NT2/D1 (cell line): ENCODE results near the gene CAVIN3.

Experiments
- SUZ12 ChIP-seq: IDR thresholded peaks from 2 replicates; pipeline ENCODE4 v1.6.1; 2011; ENCODE audit not compliant: insufficient read length, insufficient read depth; ENCODE audit errors: extremely low read depth
- YY1 ChIP-seq: IDR thresholded peaks from 2 replicates; pipeline ENCODE4 v1.6.1; 2011; ENCODE audit not compliant: insufficient read length, insufficient read depth

- TF ChIP-seq SUZ12 (no peak), YY1 (no peak)
Observed at GRCh38 chr11:6356503-6357055, 36.3 kb upstream of the CAVIN3 start.
